ENCODE measurements around the gene CASZ1.

The CASZ1 gene

GRCh38 chr1:10796029-10796944, at the start of gene CASZ1:
Gene CASZ1, minus strand, starts transcription at chr1:10796646. Its CDS starts 102,757 bp downstream, at chr1:10693889.
- peak; percentile 75 for DNase-seq

GRCh38 chr1:10843697-10844096, 47.3 kb upstream of the CASZ1 start:
- DNase-seq: no peak

- DNase-seq: peak; percentile 48
Measured at GRCh38 chr1:10841118-10841517, 44.7 kb upstream of the CASZ1 start.

GRCh38 chr1:10839188-10839770, 42.8 kb upstream of the CASZ1 start:
- DNase-seq: no peak

GRCh38 chr1:10838541-10838940, 42.1 kb upstream of the CASZ1 start:
- DNase-seq: no peak

- DNase-seq: no peak
Measured at GRCh38 chr1:10836726-10837125, 40.3 kb upstream of the CASZ1 start.

- DNase-seq: peak; percentile 85
Measured at GRCh38 chr1:10835822-10836421, 39.5 kb upstream of the CASZ1 start.

- no peak for DNase-seq
Measured at GRCh38 chr1:10835421-10835820, 39.0 kb upstream of the CASZ1 start.

GRCh38 chr1:10834770-10835412, 38.4 kb upstream of the CASZ1 start:
- peak; percentile 32 for DNase-seq

GRCh38 chr1:10833630-10834557, 37.4 kb upstream of the CASZ1 start:
- DNase-seq: no peak

- DNase-seq: no peak
Measured at GRCh38 chr1:10832703-10833102, 36.3 kb upstream of the CASZ1 start.

- no peak for DNase-seq
Measured at GRCh38 chr1:10830961-10831668, 34.7 kb upstream of the CASZ1 start.

- DNase-seq: no peak
Measured at GRCh38 chr1:10829965-10830515, 33.6 kb upstream of the CASZ1 start.

GRCh38 chr1:10829067-10829818, 32.8 kb upstream of the CASZ1 start:
- DNase-seq: no peak

GRCh38 chr1:10827377-10828333, 31.2 kb upstream of the CASZ1 start:
- DNase-seq: no peak

- DNase-seq: no peak
Measured at GRCh38 chr1:10825592-10825991, 29.1 kb upstream of the CASZ1 start.

GRCh38 chr1:10824821-10825540, 28.5 kb upstream of the CASZ1 start:
- no peak for DNase-seq

GRCh38 chr1:10823000-10823401, 26.6 kb upstream of the CASZ1 start:
- no peak for DNase-seq

GRCh38 chr1:10821388-10821787, 24.9 kb upstream of the CASZ1 start:
- no peak for DNase-seq

All from NCI-H1417 treated with DMSO at 0.1 percent for 48 hours (cell line).